ENCODE results near the gene PHACTR3. TPM values are rescaled to one million over a fixed set of nuclear protein-coding genes. Genes with fewer than 3 reads are reported as not detected.

The PHACTR3 gene
- total and polyA plus RNA-seq, 2 of the 8 experiments (the other 6 are each of a cell fraction or from before 2014, with no cell fraction given): 0.05 to 0.13 TPM

GRCh38 chr20:59728722-59729430, 124.5 kb downstream of the PHACTR3 start (continued):
- TF ChIP-seq SIRT6 (IDR thresholded peaks at IDR 0.05; ENCODE audit: low read length) (no peak), FOSL1 (IDR thresholded peaks at IDR 0.05; ENCODE audit: insufficient read depth, low read depth, low read length) (no peak)
